ENCODE results near the gene PYROXD2.

The PYROXD2 gene

DNA sequence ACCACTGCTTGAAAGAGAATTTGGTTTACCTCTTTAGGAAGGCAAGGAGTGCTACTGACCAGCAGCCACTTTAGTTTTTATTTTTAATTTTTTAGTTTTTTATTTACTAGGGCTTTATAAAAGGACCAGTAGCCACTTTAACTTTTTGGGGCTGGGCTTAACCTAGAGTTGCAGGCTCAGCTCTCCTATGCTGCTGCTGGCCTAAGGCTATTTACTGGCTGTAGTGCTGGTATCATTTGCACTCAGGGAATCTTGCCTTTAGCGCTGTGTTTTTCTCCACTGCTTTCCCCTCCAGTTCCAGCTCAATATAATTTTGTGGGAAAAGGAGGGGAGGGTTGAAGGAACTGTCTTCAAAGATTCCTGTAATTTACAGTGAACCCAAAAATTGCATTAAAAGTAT, 18.4 kb upstream of the PYROXD2 start:
- Histone ChIP-seq H3K4me3 (ENCODE audit: low read depth, low read length) (no peak overlapping the region), H3K27ac (no peak overlapping the region), H3K27me3 (ENCODE audit: insufficient read depth, low read depth, severe bottlenecking) (peaks cover 20% of the 10 kb centered on the region), H3K36me3 (no peaks in the 10 kb centered on the region), H3K9me3 (ENCODE audit: severe bottlenecking) (peaks cover 6% of the 10 kb centered on the region)
- TF ChIP-seq, protein P1, sequence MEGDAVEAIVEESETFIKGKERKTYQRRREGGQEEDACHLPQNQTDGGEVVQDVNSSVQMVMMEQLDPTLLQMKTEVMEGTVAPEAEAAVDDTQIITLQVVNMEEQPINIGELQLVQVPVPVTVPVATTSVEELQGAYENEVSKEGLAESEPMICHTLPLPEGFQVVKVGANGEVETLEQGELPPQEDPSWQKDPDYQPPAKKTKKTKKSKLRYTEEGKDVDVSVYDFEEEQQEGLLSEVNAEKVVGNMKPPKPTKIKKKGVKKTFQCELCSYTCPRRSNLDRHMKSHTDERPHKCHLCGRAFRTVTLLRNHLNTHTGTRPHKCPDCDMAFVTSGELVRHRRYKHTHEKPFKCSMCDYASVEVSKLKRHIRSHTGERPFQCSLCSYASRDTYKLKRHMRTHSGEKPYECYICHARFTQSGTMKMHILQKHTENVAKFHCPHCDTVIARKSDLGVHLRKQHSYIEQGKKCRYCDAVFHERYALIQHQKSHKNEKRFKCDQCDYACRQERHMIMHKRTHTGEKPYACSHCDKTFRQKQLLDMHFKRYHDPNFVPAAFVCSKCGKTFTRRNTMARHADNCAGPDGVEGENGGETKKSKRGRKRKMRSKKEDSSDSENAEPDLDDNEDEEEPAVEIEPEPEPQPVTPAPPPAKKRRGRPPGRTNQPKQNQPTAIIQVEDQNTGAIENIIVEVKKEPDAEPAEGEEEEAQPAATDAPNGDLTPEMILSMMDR (IDR thresholded peaks at IDR 0.05; ENCODE audit: low read depth, low read length) = no peak
- no peak for DNase-seq

DNA sequence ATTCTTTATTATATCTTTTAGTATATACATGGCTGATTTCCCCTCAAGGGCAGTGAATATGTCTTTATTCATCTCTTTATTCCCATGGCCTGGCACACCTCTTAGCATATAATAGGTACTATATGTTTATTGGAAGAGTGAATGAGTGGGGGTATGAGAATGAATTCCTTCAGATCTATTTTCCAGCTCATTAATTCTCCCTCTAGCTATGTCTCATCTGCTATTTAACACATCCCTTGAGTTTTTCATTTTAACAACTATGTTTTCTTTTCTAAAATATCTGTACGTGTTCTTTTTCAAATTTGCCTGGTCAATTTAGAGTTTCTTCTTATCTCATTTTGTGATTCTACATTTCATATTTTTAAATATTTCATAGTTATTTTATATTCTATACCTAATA, 17.3 kb upstream of the PYROXD2 start:
- no peak overlapping the region for H3K27ac ChIP-seq
- H3K4me3 ChIP-seq (ENCODE audit: low read depth, low read length) = no peak overlapping the region
- DNase-seq = no peak
- H3K9me3 ChIP-seq (ENCODE audit: severe bottlenecking) = peaks cover 6% of the 10 kb centered on the region
- no peaks in the 10 kb centered on the region for H3K36me3 ChIP-seq
- peaks cover 26% of the 10 kb centered on the region for H3K27me3 ChIP-seq (ENCODE audit: insufficient read depth, low read depth, severe bottlenecking)
- TF ChIP-seq, protein P1 (IDR thresholded peaks at IDR 0.05; ENCODE audit: low read depth, low read length) = no peak

DNA sequence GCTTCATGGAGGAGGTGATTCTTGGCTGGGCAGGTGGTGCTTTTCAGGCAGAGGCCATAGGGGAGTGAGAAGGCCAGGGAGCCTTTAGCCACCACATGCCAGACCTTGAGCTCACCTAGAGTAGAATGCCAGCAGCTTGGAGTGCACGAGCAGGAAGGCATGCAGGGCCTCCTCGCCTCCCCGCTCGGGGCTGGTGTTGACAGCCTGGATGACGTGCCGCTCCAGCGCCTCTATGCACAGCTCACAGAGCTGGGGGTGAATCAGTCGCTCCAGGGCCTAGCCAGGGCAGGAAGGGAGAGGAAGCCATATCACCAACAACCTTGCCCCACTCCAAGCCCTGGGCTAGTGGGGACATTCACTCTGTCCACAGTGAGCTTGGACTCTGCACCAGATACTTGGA, 16.0 kb upstream of the PYROXD2 start:
- Histone ChIP-seq H3K27ac (no peak overlapping the region), H3K9me3 (ENCODE audit: severe bottlenecking) (peaks cover 6% of the 10 kb centered on the region), H3K4me3 (ENCODE audit: low read depth, low read length) (no peak overlapping the region), H3K36me3 (no peaks in the 10 kb centered on the region), H3K27me3 (ENCODE audit: insufficient read depth, low read depth, severe bottlenecking) (peaks cover 36% of the 10 kb centered on the region)
- TF ChIP-seq, protein P1 (IDR thresholded peaks at IDR 0.05; ENCODE audit: low read depth, low read length) = no peak
- DNase-seq = no peak

DNA sequence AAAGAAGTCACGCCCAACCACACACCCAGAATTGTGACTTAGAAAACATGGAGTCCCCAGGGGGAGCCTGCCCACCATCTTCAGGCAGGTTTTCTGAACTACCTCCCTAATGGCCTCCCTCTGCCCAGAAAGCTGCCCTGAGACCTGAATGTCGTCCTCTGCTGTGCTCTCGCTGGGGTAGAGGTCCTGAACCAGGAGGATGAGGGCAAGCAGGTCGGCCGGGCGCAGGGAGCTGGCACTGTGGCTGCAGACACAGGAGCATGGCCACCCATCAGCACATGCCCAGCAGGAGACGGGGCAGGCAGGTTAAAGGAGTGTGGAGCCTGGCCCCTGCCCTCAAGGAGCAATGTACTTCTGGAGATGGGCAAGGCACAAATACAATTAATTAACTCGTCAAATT, 15.4 kb upstream of the PYROXD2 start:
- Histone ChIP-seq H3K27me3 (ENCODE audit: insufficient read depth, low read depth, severe bottlenecking) (peaks cover 42% of the 10 kb centered on the region), H3K36me3 (no peaks in the 10 kb centered on the region), H3K4me3 (ENCODE audit: low read depth, low read length) (no peak overlapping the region), H3K27ac (no peak overlapping the region), H3K9me3 (ENCODE audit: severe bottlenecking) (peaks cover 6% of the 10 kb centered on the region)
- DNase-seq = no peak
- TF ChIP-seq, protein P1 (IDR thresholded peaks at IDR 0.05; ENCODE audit: low read depth, low read length) = no peak

DNA sequence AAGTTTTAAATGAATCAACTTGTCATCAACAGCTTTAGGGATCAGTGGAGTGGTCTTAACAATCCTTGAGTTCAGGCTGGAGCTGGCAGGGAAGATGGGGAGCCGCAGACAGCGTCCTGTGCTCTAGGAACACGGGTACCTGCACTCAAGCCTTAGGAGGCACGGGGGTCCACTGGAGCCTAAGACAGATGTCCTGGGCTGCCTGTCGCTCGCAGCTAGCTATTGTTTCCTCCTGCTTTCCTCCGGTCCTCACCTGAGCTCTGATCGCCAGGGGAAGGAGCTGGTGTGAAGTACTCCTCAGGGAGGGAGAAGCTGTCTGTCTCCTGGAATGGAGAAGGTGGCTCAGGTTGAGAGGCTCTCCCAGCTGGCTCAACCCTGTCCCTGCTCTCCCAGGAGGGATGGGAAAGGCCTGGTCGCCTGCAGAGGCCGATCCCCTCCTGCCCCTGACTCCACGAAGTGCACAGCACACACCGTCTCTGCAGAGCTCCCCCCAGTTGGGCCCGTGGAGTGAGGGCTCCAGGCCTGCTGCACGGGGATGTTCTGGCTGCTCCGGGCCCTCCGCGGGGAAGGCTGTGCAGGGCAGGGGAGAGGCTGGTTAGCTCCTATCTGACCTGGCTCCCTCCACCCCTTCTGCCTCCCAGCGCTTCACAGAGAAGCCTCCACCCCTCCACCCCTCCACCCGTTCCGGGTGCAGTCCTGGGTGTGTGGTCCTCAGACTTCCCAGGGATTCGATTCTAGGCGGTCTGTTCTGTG, 14.5 kb upstream of the PYROXD2 start:
- Histone ChIP-seq H3K9me3 (ENCODE audit: severe bottlenecking) (peaks cover 6% of the 10 kb centered on the region), H3K27ac (no peak overlapping the region)
- TF ChIP-seq, protein P1 (IDR thresholded peaks at IDR 0.05; ENCODE audit: low read depth, low read length) = no peak

More for the DNA sequence above, 14.5 kb upstream of the PYROXD2 start:
- Histone ChIP-seq H3K36me3 (no peaks in the 10 kb centered on the region), H3K27me3 (ENCODE audit: insufficient read depth, low read depth, severe bottlenecking) (peaks cover 43% of the 10 kb centered on the region), H3K4me3 (ENCODE audit: low read depth, low read length) (no peak overlapping the region)
- no peak for DNase-seq

Data from WERI-Rb-1 (cell line).